ENCODE results near the gene TOR2A. TPM values are rescaled to one million over a fixed set of nuclear protein-coding genes. Genes with fewer than 3 reads are reported as not detected.

Gene TOR2A
- total and polyA plus RNA-seq, 2 of the 8 experiments (the other 6 are each of a cell fraction or from before 2014, with no cell fraction given) = 18.7 to 24.9 TPM

DNA sequence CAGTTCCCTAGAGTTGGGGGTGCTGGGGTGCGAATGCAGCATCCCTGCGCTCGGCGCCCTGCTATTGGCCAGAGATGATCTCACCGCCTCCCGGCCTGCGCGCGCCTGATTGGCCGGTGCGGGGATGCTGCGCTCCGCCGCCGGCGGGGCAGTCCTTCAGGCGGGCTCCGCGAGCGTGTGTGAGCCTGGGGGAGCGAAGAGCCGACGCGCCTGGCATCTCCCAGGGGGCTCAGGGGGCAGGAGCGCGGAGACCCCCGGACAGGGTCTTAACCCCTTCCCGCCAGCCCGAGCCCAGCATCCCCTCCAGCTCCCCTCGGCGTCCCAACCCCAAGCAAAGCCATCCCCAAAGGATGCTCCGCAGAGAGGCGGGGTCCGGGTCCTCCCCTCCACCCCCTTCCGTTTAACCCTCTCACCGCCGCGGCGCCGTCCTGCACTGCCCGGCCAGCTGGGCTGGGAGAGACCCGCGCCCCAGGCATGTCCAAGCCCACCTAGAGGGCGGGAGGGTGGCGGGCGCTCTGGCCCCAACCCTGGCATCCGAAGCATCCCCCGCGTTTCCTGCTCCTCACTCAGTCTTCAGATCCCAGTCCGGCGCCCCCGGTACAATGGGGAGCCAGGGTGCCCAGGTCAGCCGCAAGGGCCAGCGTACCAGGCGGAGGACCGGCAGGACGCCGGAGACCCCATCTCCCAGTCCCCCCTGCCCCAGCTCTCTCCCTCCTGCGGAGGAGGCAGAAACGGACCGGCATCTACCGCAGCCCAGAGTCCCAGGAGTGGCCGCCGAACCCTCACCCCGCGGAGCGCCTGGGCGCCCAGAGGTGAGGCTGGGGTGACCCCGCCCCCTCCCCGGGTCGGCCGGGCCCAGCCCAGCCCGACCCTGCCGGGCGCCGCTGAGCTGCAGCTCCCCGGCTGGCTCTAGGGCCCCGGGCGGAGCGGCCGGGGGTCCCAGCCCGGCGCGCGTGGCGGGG, 19.3 kb upstream of the TOR2A start (continued):
- TF ChIP-seq, protein P1, sequence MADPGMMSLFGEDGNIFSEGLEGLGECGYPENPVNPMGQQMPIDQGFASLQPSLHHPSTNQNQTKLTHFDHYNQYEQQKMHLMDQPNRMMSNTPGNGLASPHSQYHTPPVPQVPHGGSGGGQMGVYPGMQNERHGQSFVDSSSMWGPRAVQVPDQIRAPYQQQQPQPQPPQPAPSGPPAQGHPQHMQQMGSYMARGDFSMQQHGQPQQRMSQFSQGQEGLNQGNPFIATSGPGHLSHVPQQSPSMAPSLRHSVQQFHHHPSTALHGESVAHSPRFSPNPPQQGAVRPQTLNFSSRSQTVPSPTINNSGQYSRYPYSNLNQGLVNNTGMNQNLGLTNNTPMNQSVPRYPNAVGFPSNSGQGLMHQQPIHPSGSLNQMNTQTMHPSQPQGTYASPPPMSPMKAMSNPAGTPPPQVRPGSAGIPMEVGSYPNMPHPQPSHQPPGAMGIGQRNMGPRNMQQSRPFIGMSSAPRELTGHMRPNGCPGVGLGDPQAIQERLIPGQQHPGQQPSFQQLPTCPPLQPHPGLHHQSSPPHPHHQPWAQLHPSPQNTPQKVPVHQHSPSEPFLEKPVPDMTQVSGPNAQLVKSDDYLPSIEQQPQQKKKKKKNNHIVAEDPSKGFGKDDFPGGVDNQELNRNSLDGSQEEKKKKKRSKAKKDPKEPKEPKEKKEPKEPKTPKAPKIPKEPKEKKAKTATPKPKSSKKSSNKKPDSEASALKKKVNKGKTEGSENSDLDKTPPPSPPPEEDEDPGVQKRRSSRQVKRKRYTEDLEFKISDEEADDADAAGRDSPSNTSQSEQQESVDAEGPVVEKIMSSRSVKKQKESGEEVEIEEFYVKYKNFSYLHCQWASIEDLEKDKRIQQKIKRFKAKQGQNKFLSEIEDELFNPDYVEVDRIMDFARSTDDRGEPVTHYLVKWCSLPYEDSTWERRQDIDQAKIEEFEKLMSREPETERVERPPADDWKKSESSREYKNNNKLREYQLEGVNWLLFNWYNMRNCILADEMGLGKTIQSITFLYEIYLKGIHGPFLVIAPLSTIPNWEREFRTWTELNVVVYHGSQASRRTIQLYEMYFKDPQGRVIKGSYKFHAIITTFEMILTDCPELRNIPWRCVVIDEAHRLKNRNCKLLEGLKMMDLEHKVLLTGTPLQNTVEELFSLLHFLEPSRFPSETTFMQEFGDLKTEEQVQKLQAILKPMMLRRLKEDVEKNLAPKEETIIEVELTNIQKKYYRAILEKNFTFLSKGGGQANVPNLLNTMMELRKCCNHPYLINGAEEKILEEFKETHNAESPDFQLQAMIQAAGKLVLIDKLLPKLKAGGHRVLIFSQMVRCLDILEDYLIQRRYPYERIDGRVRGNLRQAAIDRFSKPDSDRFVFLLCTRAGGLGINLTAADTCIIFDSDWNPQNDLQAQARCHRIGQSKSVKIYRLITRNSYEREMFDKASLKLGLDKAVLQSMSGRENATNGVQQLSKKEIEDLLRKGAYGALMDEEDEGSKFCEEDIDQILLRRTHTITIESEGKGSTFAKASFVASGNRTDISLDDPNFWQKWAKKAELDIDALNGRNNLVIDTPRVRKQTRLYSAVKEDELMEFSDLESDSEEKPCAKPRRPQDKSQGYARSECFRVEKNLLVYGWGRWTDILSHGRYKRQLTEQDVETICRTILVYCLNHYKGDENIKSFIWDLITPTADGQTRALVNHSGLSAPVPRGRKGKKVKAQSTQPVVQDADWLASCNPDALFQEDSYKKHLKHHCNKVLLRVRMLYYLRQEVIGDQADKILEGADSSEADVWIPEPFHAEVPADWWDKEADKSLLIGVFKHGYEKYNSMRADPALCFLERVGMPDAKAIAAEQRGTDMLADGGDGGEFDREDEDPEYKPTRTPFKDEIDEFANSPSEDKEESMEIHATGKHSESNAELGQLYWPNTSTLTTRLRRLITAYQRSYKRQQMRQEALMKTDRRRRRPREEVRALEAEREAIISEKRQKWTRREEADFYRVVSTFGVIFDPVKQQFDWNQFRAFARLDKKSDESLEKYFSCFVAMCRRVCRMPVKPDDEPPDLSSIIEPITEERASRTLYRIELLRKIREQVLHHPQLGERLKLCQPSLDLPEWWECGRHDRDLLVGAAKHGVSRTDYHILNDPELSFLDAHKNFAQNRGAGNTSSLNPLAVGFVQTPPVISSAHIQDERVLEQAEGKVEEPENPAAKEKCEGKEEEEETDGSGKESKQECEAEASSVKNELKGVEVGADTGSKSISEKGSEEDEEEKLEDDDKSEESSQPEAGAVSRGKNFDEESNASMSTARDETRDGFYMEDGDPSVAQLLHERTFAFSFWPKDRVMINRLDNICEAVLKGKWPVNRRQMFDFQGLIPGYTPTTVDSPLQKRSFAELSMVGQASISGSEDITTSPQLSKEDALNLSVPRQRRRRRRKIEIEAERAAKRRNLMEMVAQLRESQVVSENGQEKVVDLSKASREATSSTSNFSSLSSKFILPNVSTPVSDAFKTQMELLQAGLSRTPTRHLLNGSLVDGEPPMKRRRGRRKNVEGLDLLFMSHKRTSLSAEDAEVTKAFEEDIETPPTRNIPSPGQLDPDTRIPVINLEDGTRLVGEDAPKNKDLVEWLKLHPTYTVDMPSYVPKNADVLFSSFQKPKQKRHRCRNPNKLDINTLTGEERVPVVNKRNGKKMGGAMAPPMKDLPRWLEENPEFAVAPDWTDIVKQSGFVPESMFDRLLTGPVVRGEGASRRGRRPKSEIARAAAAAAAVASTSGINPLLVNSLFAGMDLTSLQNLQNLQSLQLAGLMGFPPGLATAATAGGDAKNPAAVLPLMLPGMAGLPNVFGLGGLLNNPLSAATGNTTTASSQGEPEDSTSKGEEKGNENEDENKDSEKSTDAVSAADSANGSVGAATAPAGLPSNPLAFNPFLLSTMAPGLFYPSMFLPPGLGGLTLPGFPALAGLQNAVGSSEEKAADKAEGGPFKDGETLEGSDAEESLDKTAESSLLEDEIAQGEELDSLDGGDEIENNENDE (IDR thresholded peaks at IDR 0.05; ENCODE audit: insufficient replicate concordance, low read length) = no peak
- no peak for TF ChIP-seq SRF (IDR thresholded peaks at IDR 0.05; ENCODE audit: low read depth, low read length)
- TF ChIP-seq POLR2AphosphoS5 (IDR thresholded peaks at IDR 0.05; ENCODE audit: low read depth, low read length) = no peak
- no peak for TF ChIP-seq FOSL1 (IDR thresholded peaks at IDR 0.05; ENCODE audit: insufficient read depth, low read depth, low read length)
- TF ChIP-seq HDAC2 (IDR thresholded peaks at IDR 0.05; ENCODE audit: borderline replicate concordance in 1 of 2, low read depth in 2 of 2, low read length in 2 of 2) = no peak; a peak in 1 of 4 replicates
- TF ChIP-seq POU5F1 (IDR thresholded peaks at IDR 0.05; ENCODE audit: low read depth, low read length) = no peak
- TF ChIP-seq EZH2 (IDR thresholded peaks at IDR 0.05; ENCODE audit: low read depth, low read length, severe bottlenecking) = no peak
- TF ChIP-seq SP1 (IDR thresholded peaks at IDR 0.05; ENCODE audit: low read depth, low read length) = no peak
